HCT116 (cell line): Measurements from ENCODE around the gene CCNG1.

Source experiments
- ATF3 ChIP-seq: IDR thresholded peaks from 2 replicates; pipeline ENCODE4 v1.6.1; 2012
- CTCF ChIP-seq, 3 experiments: fragments of 200-600 bp in 1 of 3; sonication (generic) in 1 of 3; IDR thresholded peaks in 2 of 3; conservative IDR thresholded peaks in 1 of 3; 2 replicates each; pipeline ENCODE4 v1.5.1; 2012 to 2017; ENCODE audit warnings: low read depth in 2 of 3, low read length in 2 of 3, antibody characterized with exemption in 1 of 3, borderline replicate concordance in 1 of 3, control low read depth in 1 of 3, mild to moderate bottlenecking in 1 of 3, mixed read lengths in 1 of 3, mixed run types in 1 of 3, moderate library complexity in 1 of 3; ENCODE audit not compliant: insufficient read depth in 1 of 3
- EZH2phosphoT487 ChIP-seq: fragments of 200-600 bp; IDR thresholded peaks from 2 replicates; pipeline ENCODE4 v1.6.1; 2018; ENCODE audit warnings: antibody characterized with exemption, borderline replicate concordance
- JUND ChIP-seq: IDR thresholded peaks from 2 replicates; pipeline ENCODE4 v1.6.1; 2012
- MAX ChIP-seq: IDR thresholded peaks from 2 replicates; pipeline ENCODE4 v1.6.1; 2012
- POLR2A ChIP-seq: IDR thresholded peaks from 2 replicates; pipeline ENCODE4 v1.7.0; 2011; ENCODE audit warnings: borderline replicate concordance; ENCODE audit not compliant: insufficient read depth, insufficient read length; ENCODE audit errors: extremely low read depth
- RAD21 ChIP-seq: IDR thresholded peaks from 2 replicates; pipeline ENCODE4 v1.6.1; 2012; ENCODE audit warnings: low read depth, mild to moderate bottlenecking
- SIN3A ChIP-seq: IDR thresholded peaks from 2 replicates; pipeline ENCODE4 v1.6.1; 2012; ENCODE audit warnings: low read depth
- SP1 ChIP-seq: IDR thresholded peaks from 2 replicates; pipeline ENCODE4 v1.6.1; 2012; ENCODE audit warnings: low read depth
- TCF7L2 ChIP-seq: IDR thresholded peaks from 2 replicates; pipeline ENCODE4 v1.7.0; 2011; ENCODE audit warnings: borderline replicate concordance, inconsistent platforms; ENCODE audit not compliant: insufficient read depth, insufficient read length; ENCODE audit errors: extremely low read depth
- ZBTB33 ChIP-seq: IDR thresholded peaks from 2 replicates; pipeline ENCODE4 v1.6.1; 2011; ENCODE audit warnings: mild to moderate bottlenecking, low read length, moderate library complexity; ENCODE audit not compliant: insufficient replicate concordance; ENCODE audit errors: extremely low read depth
- ZFX ChIP-seq: fragments of 450-650 bp; IDR thresholded peaks from 2 replicates; pipeline ENCODE4 v1.6.1; 2017

- no peak for TF ChIP-seq POLR2A
- no peak for TF ChIP-seq CTCF (IDR thresholded peaks at IDR 0.05 in 2 of 3, conservative IDR thresholded peaks at IDR 0.05 in 1 of 3; ENCODE audit: borderline replicate concordance in 1 of 3, insufficient read depth in 1 of 3, low read depth in 2 of 3, low read length in 2 of 3)
- TF ChIP-seq RAD21, result no peak
- no peak for TF ChIP-seq ATF3
- TF ChIP-seq ZBTB33, result no peak
- TF ChIP-seq JUND, result no peak
- TF ChIP-seq SIN3A, result no peak
- no peak for TF ChIP-seq SP1
- TF ChIP-seq TCF7L2, result no peak
- no peak for TF ChIP-seq MAX
- TF ChIP-seq ZFX, result no peak
- no peak for TF ChIP-seq EZH2phosphoT487
These were observed 8.0 kb downstream of the CCNG1 start for GRCh38 chr5:163445345-163445744.
